ENCODE data around the gene CEP295NL.
"Not testable (repeated sequence)": the region's sequence is repeated elsewhere in the genome, so short reads cannot be mapped to it uniquely, and the experiment has no call there.

Gene CEP295NL

GRCh38 chr17:78903101-78903779 is at the start of gene CEP295NL:
Gene CEP295NL, minus strand, starts transcription at chr17:78903201. Its CDS starts 1,373 bp downstream, at chr17:78901828.
- no peak for DNase-seq (ENCODE audit: low spot score)

GRCh38 chr17:78952706-78953105 is 49.7 kb upstream of the CEP295NL start:
- no peak for DNase-seq (ENCODE audit: low spot score)

GRCh38 chr17:78951967-78952551 is 49.1 kb upstream of the CEP295NL start:
- DNase-seq (ENCODE audit: low spot score) = no peak

- DNase-seq (ENCODE audit: low spot score) = no peak
Observed at GRCh38 chr17:78950870-78951269, 47.9 kb upstream of the CEP295NL start.

- no peak for DNase-seq (ENCODE audit: low spot score)
Observed at GRCh38 chr17:78947235-78948149, 44.5 kb upstream of the CEP295NL start.

GRCh38 chr17:78946631-78947030 is 43.6 kb upstream of the CEP295NL start:
- DNase-seq (ENCODE audit: low spot score) = no peak

GRCh38 chr17:78946131-78946530 is 43.1 kb upstream of the CEP295NL start:
- no peak for DNase-seq (ENCODE audit: low spot score)

GRCh38 chr17:78945455-78945854 is 42.5 kb upstream of the CEP295NL start:
- DNase-seq (ENCODE audit: low spot score) = not testable (repeated sequence)

GRCh38 chr17:78944956-78945355 is 42.0 kb upstream of the CEP295NL start:
- no peak for DNase-seq (ENCODE audit: low spot score)

GRCh38 chr17:78944026-78944425 is 41.0 kb upstream of the CEP295NL start:
- DNase-seq (ENCODE audit: low spot score) = no peak

GRCh38 chr17:78940708-78941107 is 37.7 kb upstream of the CEP295NL start:
- DNase-seq (ENCODE audit: low spot score) = no peak

- DNase-seq (ENCODE audit: low spot score) = no peak
Observed at GRCh38 chr17:78940258-78940657, 37.3 kb upstream of the CEP295NL start.

- no peak for DNase-seq (ENCODE audit: low spot score)
Observed at GRCh38 chr17:78939615-78940014, 36.6 kb upstream of the CEP295NL start.

- no peak for DNase-seq (ENCODE audit: low spot score)
Observed at GRCh38 chr17:78937561-78937960, 34.6 kb upstream of the CEP295NL start.

GRCh38 chr17:78935419-78936323 is 32.7 kb upstream of the CEP295NL start:
- DNase-seq (ENCODE audit: low spot score) = no peak

GRCh38 chr17:78934681-78935418 is 31.8 kb upstream of the CEP295NL start:
- no peak for DNase-seq (ENCODE audit: low spot score)

- DNase-seq (ENCODE audit: low spot score) = no peak
Observed at GRCh38 chr17:78933959-78934568, 31.1 kb upstream of the CEP295NL start.

- DNase-seq (ENCODE audit: low spot score) = peak; percentile 37
Observed at GRCh38 chr17:78933025-78933958, 30.3 kb upstream of the CEP295NL start.
